GM19238 (cell line): ENCODE results near the gene PCED1B.

Experiments used
- DNase-seq: peaks from one replicate; pipeline ENCODE4 v3.0.0; 2011; ENCODE audit warnings: low spot score; ENCODE audit not compliant: insufficient read length

PCED1B gene

GRCh38 chr12:47067176-47067575, 12.2 kb upstream of the PCED1B start:
- DNase-seq: no peak

GRCh38 chr12:47067771-47068431, 11.5 kb upstream of the PCED1B start:
- no peak for DNase-seq

GRCh38 chr12:47068539-47068938, 10.9 kb upstream of the PCED1B start:
- DNase-seq: no peak

GRCh38 chr12:47070310-47070709, 9.1 kb upstream of the PCED1B start:
- no peak for DNase-seq

- DNase-seq: no peak
Observed at GRCh38 chr12:47071241-47071852, 8.1 kb upstream of the PCED1B start.

GRCh38 chr12:47073951-47074350, 5.5 kb upstream of the PCED1B start:
- DNase-seq: no peak

- no peak for DNase-seq
Observed at GRCh38 chr12:47074757-47075156, 4.7 kb upstream of the PCED1B start.

- no peak for DNase-seq
Observed at GRCh38 chr12:47075192-47076084, 4.0 kb upstream of the PCED1B start.

- DNase-seq: no peak
Observed at GRCh38 chr12:47077206-47078085, 2.0 kb upstream of the PCED1B start.

- no peak for DNase-seq
Observed at GRCh38 chr12:47078086-47078395, 1.4 kb upstream of the PCED1B start.

GRCh38 chr12:47078733-47079467, 521 bp upstream of the PCED1B start:
- no peak for DNase-seq

- DNase-seq: no peak
Observed at GRCh38 chr12:47079981-47080724, 732 bp downstream of the PCED1B start.

- no peak for DNase-seq
Observed at GRCh38 chr12:47080725-47081502, 1.5 kb downstream of the PCED1B start.

GRCh38 chr12:47082283-47082682, 2.9 kb downstream of the PCED1B start:
- no peak for DNase-seq

- DNase-seq: no peak
Observed at GRCh38 chr12:47082796-47083621, 3.6 kb downstream of the PCED1B start.

- no peak for DNase-seq
Observed at GRCh38 chr12:47084172-47084571, 4.8 kb downstream of the PCED1B start.

- no peak for DNase-seq
Observed at GRCh38 chr12:47085815-47086252, 6.4 kb downstream of the PCED1B start.

- DNase-seq: no peak
Observed at GRCh38 chr12:47087088-47087688, 7.8 kb downstream of the PCED1B start.
